ENCODE measurements around the gene SHISA9.

GRCh38 chr16:12866981-12867551, 34.3 kb upstream of the SHISA9 start:
- TF ChIP-seq CTCF (IDR thresholded peaks at IDR 0.05): no peak
- TF ChIP-seq POLR2A (IDR thresholded peaks at IDR 0.05): no peak

Measured in breast epithelium (tissue), 3 donors.